WTC11 (cell line): ENCODE data around the gene CARMIL3. TPM values are rescaled to one million over a fixed set of nuclear protein-coding genes. Genes with fewer than 3 reads are reported as not detected.
A peak's percentile ranks its signal among the peaks of the same experiment; 100 is the strongest.

Experiments
- ATAC-seq: fragments of 200-7000 bp; cut with Tn5 transposase; 2 replicates; pipeline ENCODE4 v1.10.0; 2021; ENCODE audit warnings: mild to moderate bottlenecking, moderate library complexity
- CTCF ChIA-PET: fragments of 300-600 bp; sonication (Branson Sonifier 250); formaldehyde crosslinking; loops from one replicate; lab custom pipeline; 2021; ENCODE audit warnings: antibody characterized with exemption; lab: Charles Lee
- POLR2A ChIA-PET: fragments of 350-600 bp; sonication (Branson Sonifier 250); formaldehyde crosslinking; loops from one replicate; lab custom pipeline; 2021; ENCODE audit warnings: antibody characterized with exemption; lab: Charles Lee
- DNase-seq: peaks from one replicate; pipeline ENCODE4 v3.0.0; 2021; ENCODE audit warnings: low spot score
- H3K27ac Mint-ChIP-seq: 2 replicates; pipeline ENCODE4 v1.8.0; 2021; ENCODE audit warnings: mixed read lengths
- H3K27me3 Mint-ChIP-seq: 2 replicates; pipeline ENCODE4 v1.8.0; 2021; ENCODE audit warnings: low read depth, mild to moderate bottlenecking, moderate library complexity, mixed read lengths
- H3K36me3 Mint-ChIP-seq: 2 replicates; pipeline ENCODE4 v1.8.0; 2021; ENCODE audit warnings: mixed read lengths
- H3K4me1 Mint-ChIP-seq: 2 replicates; pipeline ENCODE4 v1.8.0; 2022; ENCODE audit warnings: mixed read lengths
- H3K4me3 Mint-ChIP-seq: 2 replicates; pipeline ENCODE4 v1.8.0; 2021; ENCODE audit warnings: mild to moderate bottlenecking, moderate library complexity, mixed read lengths
- H3K9me3 Mint-ChIP-seq: 2 replicates; pipeline ENCODE4 v1.8.0; 2021; ENCODE audit warnings: mixed read lengths
- AR ChIP-seq: fragments of 250-450 bp; sonication (Bioruptor Pico); IDR thresholded peaks from 2 replicates; pipeline ENCODE4 v1.9.0; 2021; ENCODE audit warnings: mild to moderate bottlenecking
- CBFB ChIP-seq: sonication (generic); formaldehyde crosslinking; IDR thresholded peaks from 2 replicates; pipeline ENCODE4 v1.8.1; 2022; ENCODE audit warnings: mild to moderate bottlenecking, low read depth, missing genetic modification reagents
- E2F1 ChIP-seq: sonication (generic); formaldehyde crosslinking; IDR thresholded peaks from 2 replicates; pipeline ENCODE4 v1.8.0; 2022; ENCODE audit warnings: mild to moderate bottlenecking, missing genetic modification reagents
- KAT7 ChIP-seq: sonication (generic); formaldehyde crosslinking; IDR thresholded peaks from 2 replicates; pipeline ENCODE4 v1.8.1; 2023; ENCODE audit warnings: missing genetic modification reagents, mild to moderate bottlenecking, borderline replicate concordance
- MYBL2 ChIP-seq: sonication (generic); formaldehyde crosslinking; IDR thresholded peaks from 2 replicates; pipeline ENCODE4 v1.8.1; 2023; ENCODE audit warnings: mild to moderate bottlenecking, moderate library complexity, missing genetic modification reagents
- NFYB ChIP-seq: sonication (generic); formaldehyde crosslinking; conservative IDR thresholded peaks from 2 replicates; pipeline ENCODE4 v1.8.0; 2022; ENCODE audit warnings: low read depth, missing genetic modification reagents
- NR1H2 ChIP-seq: sonication (generic); formaldehyde crosslinking; IDR thresholded peaks from 2 replicates; pipeline ENCODE4 v1.9.0; 2021; ENCODE audit warnings: mild to moderate bottlenecking, moderate library complexity, missing genetic modification reagents
- SMAD4 ChIP-seq: sonication (generic); formaldehyde crosslinking; IDR thresholded peaks from 2 replicates; pipeline ENCODE4 v1.8.0; 2022; ENCODE audit warnings: mild to moderate bottlenecking, missing genetic modification reagents
- SP1 ChIP-seq: sonication (generic); formaldehyde crosslinking; conservative IDR thresholded peaks from 2 replicates; pipeline ENCODE4 v1.8.1; 2022; ENCODE audit warnings: missing genetic modification reagents
- TCF7 ChIP-seq: sonication (generic); formaldehyde crosslinking; IDR thresholded peaks from 2 replicates; pipeline ENCODE4 v1.8.0; 2022; ENCODE audit warnings: mild to moderate bottlenecking, low read depth, missing genetic modification reagents, moderate library complexity
- TEAD1 ChIP-seq: sonication (generic); formaldehyde crosslinking; IDR thresholded peaks from 2 replicates; pipeline ENCODE4 v1.8.0; 2022; ENCODE audit warnings: mild to moderate bottlenecking, missing genetic modification reagents
- TEAD4 ChIP-seq: sonication (generic); formaldehyde crosslinking; IDR thresholded peaks from 2 replicates; pipeline ENCODE4 v1.8.0; 2022; ENCODE audit warnings: mild to moderate bottlenecking, missing genetic modification reagents
- TP53 ChIP-seq: sonication (generic); formaldehyde crosslinking; IDR thresholded peaks from 2 replicates; pipeline ENCODE4 v1.8.1; 2023; ENCODE audit warnings: mild to moderate bottlenecking, missing genetic modification reagents
- ZNF281 ChIP-seq: sonication (generic); formaldehyde crosslinking; IDR thresholded peaks from 2 replicates; pipeline ENCODE4 v1.8.0; 2023; ENCODE audit warnings: mild to moderate bottlenecking, missing genetic modification reagents
- total RNA-seq: library from RNA; stranded (reverse); gene quantifications from 3 replicates; pipeline ENCODE4 v1.2.3, GENCODE V29; 2021
- TF ChIP-seq, protein P1 (sequence below): sonication (generic); formaldehyde crosslinking; IDR thresholded peaks from 2 replicates; pipeline ENCODE4 v1.8.0; 2022; ENCODE audit warnings: missing genetic modification reagents
- TF ChIP-seq, protein P2 (sequence below): sonication (generic); formaldehyde crosslinking; IDR thresholded peaks from 2 replicates; pipeline ENCODE4 v1.8.1; 2022; ENCODE audit warnings: mild to moderate bottlenecking, moderate library complexity, missing genetic modification reagents
- TF ChIP-seq, protein P3 (sequence below): sonication (generic); formaldehyde crosslinking; IDR thresholded peaks from 2 replicates; pipeline ENCODE4 v1.8.0; 2022; ENCODE audit warnings: mild to moderate bottlenecking, missing genetic modification reagents
- TF ChIP-seq, protein P4 (sequence below): sonication (generic); formaldehyde crosslinking; IDR thresholded peaks from 2 replicates; pipeline ENCODE4 v1.8.0; 2022; ENCODE audit warnings: mild to moderate bottlenecking, missing genetic modification reagents
- TF ChIP-seq, protein P5 (sequence below): sonication (generic); formaldehyde crosslinking; IDR thresholded peaks from 2 replicates; pipeline ENCODE4 v1.8.1; 2023; ENCODE audit warnings: mild to moderate bottlenecking, missing genetic modification reagents, borderline replicate concordance

Gene CARMIL3
- total RNA-seq, 1 experiment from 2014 or later = 13.0 TPM

DNA sequence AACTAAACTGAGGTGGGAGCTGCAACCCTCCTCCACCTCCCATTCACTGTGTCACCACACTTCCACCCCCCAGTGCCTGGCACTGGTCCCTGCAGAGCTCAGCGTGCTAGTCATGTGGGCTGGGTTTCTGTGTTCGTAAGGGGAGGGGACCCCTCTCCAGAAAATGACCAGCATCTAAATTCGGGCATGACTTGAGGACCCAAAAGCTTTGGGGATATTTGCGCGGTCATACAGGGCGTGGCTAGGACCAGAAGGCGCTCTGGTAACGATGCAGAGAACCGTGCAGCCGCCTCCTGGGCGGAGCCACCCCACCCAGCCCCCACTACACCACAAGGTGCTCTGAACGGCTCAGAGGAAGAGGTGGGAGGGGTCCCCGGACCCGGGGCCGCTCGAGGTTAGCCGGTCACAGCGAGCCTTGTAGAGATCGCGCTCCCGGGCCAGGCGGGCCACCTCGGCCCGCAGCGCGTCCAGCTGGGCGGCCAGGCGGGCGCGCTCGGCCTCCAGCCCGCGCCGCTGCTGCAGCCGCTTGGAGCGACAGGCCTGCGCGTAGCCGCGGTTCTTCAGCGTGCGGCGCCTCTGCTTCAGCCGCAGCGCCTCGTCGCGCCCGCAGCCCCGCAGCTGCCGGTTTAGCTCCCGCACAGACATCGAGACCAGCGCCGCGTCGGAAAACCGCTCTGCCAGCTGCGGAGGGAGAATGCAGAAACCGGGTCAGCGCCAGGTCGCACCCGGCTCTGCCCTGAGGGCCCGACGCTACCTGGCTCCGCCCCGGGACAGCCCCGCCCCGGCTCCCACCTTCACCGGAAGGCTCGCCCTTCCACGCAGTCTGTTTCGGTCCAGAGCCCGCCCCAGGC lies 29.3 kb downstream of the CARMIL3 start:
- ATAC-seq = peak; percentile 76
- Mint-ChIP-seq H3K4me1 (peaks cover 32% of the 10 kb centered on the region), H3K27ac (peak overlapping the region; percentile 21), H3K36me3 (no peaks in the 10 kb centered on the region), H3K4me3 (peak overlapping the region; percentile 79), H3K9me3 (no peaks in the 10 kb centered on the region), H3K27me3 (peaks cover 26% of the 10 kb centered on the region)
- POLR2A ChIA-PET = interaction anchor here (0.7 to 4.4 kb wide), 10 partner anchors 8 to 65 kb away, joined by 3 to 67 read pairs (median 6); partner anchors contain the start of genes CARMIL3, DCAF11, NRL and PCK2
- CTCF ChIA-PET = interaction anchor here (0.6 to 5.2 kb wide), 17 partner anchors 7 to 1350 kb away, joined by 3 to 101 read pairs (median 5); partner anchors contain the start of genes CARMIL3, DCAF11, IRF9 and NRL
- peak; percentile 69 for DNase-seq
- TF ChIP-seq, protein P1, sequence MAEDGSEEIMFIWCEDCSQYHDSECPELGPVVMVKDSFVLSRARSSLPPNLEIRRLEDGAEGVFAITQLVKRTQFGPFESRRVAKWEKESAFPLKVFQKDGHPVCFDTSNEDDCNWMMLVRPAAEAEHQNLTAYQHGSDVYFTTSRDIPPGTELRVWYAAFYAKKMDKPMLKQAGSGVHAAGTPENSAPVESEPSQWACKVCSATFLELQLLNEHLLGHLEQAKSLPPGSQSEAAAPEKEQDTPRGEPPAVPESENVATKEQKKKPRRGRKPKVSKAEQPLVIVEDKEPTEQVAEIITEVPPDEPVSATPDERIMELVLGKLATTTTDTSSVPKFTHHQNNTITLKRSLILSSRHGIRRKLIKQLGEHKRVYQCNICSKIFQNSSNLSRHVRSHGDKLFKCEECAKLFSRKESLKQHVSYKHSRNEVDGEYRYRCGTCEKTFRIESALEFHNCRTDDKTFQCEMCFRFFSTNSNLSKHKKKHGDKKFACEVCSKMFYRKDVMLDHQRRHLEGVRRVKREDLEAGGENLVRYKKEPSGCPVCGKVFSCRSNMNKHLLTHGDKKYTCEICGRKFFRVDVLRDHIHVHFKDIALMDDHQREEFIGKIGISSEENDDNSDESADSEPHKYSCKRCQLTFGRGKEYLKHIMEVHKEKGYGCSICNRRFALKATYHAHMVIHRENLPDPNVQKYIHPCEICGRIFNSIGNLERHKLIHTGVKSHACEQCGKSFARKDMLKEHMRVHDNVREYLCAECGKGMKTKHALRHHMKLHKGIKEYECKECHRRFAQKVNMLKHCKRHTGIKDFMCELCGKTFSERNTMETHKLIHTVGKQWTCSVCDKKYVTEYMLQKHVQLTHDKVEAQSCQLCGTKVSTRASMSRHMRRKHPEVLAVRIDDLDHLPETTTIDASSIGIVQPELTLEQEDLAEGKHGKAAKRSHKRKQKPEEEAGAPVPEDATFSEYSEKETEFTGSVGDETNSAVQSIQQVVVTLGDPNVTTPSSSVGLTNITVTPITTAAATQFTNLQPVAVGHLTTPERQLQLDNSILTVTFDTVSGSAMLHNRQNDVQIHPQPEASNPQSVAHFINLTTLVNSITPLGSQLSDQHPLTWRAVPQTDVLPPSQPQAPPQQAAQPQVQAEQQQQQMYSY (CRISPR knock-in tag) = peak; percentile 75
- TF ChIP-seq KAT7 (CRISPR knock-in tag) (peak; percentile 69; the same call in 1 of the 2 replicates), SP1 (CRISPR knock-in tag) (peak; percentile 73; the same call in 1 of the 2 replicates), TEAD1 (CRISPR knock-in tag) (peak; percentile 33; the same call in 1 of the 2 replicates), TEAD4 (CRISPR knock-in tag) (no peak), TCF7 (CRISPR knock-in tag) (0 out of 2 replicates have a peak, but pooled peaks have one; percentile 37), NR1H2 (CRISPR knock-in tag) (no peak), NFYB (CRISPR knock-in tag) (no peak), TP53 (CRISPR knock-in tag) (no peak), E2F1 (CRISPR knock-in tag) (no peak), ZNF281 (no peak), AR (no peak), MYBL2 (peak; percentile 66; the same call in 1 of the 2 replicates), CBFB (CRISPR knock-in tag) (no peak), SMAD4 (CRISPR knock-in tag) (no peak)
- TF ChIP-seq, protein P2, sequence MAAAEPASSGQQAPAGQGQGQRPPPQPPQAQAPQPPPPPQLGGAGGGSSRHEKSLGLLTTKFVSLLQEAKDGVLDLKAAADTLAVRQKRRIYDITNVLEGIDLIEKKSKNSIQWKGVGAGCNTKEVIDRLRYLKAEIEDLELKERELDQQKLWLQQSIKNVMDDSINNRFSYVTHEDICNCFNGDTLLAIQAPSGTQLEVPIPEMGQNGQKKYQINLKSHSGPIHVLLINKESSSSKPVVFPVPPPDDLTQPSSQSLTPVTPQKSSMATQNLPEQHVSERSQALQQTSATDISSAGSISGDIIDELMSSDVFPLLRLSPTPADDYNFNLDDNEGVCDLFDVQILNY (CRISPR knock-in tag) = no peak
- TF ChIP-seq, protein P3, sequence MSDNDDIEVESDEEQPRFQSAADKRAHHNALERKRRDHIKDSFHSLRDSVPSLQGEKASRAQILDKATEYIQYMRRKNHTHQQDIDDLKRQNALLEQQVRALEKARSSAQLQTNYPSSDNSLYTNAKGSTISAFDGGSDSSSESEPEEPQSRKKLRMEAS (CRISPR knock-in tag) = peak; percentile 35; the same call in 1 of the 2 replicates
- TF ChIP-seq, protein P4, sequence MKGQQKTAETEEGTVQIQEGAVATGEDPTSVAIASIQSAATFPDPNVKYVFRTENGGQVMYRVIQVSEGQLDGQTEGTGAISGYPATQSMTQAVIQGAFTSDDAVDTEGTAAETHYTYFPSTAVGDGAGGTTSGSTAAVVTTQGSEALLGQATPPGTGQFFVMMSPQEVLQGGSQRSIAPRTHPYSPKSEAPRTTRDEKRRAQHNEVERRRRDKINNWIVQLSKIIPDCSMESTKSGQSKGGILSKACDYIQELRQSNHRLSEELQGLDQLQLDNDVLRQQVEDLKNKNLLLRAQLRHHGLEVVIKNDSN (CRISPR knock-in tag) = peak; percentile 45; the same call in 1 of the 2 replicates
- TF ChIP-seq, protein P5, sequence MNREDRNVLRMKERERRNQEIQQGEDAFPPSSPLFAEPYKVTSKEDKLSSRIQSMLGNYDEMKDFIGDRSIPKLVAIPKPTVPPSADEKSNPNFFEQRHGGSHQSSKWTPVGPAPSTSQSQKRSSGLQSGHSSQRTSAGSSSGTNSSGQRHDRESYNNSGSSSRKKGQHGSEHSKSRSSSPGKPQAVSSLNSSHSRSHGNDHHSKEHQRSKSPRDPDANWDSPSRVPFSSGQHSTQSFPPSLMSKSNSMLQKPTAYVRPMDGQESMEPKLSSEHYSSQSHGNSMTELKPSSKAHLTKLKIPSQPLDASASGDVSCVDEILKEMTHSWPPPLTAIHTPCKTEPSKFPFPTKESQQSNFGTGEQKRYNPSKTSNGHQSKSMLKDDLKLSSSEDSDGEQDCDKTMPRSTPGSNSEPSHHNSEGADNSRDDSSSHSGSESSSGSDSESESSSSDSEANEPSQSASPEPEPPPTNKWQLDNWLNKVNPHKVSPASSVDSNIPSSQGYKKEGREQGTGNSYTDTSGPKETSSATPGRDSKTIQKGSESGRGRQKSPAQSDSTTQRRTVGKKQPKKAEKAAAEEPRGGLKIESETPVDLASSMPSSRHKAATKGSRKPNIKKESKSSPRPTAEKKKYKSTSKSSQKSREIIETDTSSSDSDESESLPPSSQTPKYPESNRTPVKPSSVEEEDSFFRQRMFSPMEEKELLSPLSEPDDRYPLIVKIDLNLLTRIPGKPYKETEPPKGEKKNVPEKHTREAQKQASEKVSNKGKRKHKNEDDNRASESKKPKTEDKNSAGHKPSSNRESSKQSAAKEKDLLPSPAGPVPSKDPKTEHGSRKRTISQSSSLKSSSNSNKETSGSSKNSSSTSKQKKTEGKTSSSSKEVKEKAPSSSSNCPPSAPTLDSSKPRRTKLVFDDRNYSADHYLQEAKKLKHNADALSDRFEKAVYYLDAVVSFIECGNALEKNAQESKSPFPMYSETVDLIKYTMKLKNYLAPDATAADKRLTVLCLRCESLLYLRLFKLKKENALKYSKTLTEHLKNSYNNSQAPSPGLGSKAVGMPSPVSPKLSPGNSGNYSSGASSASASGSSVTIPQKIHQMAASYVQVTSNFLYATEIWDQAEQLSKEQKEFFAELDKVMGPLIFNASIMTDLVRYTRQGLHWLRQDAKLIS (CRISPR knock-in tag) = no peak
